ENCODE measurements around the gene PAK3.

The PAK3 gene

DNA sequence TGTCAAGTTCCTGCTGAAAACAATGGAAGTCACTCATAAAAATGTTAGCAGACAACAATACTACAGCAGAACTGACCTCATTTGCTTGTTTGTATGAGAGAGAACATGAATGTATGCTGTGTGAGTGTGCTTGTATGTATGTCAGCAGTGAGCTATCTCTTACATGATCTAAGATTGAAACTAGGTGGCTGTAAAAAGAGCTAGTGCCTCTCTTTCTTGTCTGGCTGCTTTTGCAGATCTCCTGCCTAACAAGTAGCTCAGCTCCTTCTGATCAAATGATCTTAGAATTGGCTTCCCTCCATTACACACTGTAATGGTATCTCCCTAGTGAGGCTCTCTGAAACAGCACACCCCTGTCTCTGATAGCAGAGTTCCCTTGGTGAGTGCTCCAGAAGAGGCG is 20.7 kb downstream of the PAK3 start:
- TF ChIP-seq ISL1 (CRISPR knock-in tag; IDR thresholded peaks at IDR 0.05) (no peak), CSDC2 (CRISPR knock-in tag; IDR thresholded peaks at IDR 0.05) (no peak), ZNF565 (CRISPR knock-in tag; conservative IDR thresholded peaks at IDR 0.05; ENCODE audit: low read depth) (no peak), CREB5 (CRISPR knock-in tag; IDR thresholded peaks at IDR 0.05; ENCODE audit: low read depth) (no peak), CSRNP3 (CRISPR knock-in tag; IDR thresholded peaks at IDR 0.05) (no peak), PPARA (CRISPR knock-in tag; IDR thresholded peaks at IDR 0.05; ENCODE audit: borderline replicate concordance) (no peak), POU6F1 (CRISPR knock-in tag; IDR thresholded peaks at IDR 0.05; ENCODE audit: borderline replicate concordance, low read depth) (no peak), RARB (CRISPR knock-in tag; IDR thresholded peaks at IDR 0.05) (no peak), ARNTL (CRISPR knock-in tag; IDR thresholded peaks at IDR 0.05; ENCODE audit: borderline replicate concordance, low read depth) (no peak), ZC3H10 (CRISPR knock-in tag; IDR thresholded peaks at IDR 0.05) (no peak), ZNF8 (CRISPR knock-in tag; IDR thresholded peaks at IDR 0.05) (no peak), SNAI2 (CRISPR knock-in tag; IDR thresholded peaks at IDR 0.05) (no peak), ZFP3 (CRISPR knock-in tag; IDR thresholded peaks at IDR 0.05) (no peak)
- TF ChIP-seq, protein P1, sequence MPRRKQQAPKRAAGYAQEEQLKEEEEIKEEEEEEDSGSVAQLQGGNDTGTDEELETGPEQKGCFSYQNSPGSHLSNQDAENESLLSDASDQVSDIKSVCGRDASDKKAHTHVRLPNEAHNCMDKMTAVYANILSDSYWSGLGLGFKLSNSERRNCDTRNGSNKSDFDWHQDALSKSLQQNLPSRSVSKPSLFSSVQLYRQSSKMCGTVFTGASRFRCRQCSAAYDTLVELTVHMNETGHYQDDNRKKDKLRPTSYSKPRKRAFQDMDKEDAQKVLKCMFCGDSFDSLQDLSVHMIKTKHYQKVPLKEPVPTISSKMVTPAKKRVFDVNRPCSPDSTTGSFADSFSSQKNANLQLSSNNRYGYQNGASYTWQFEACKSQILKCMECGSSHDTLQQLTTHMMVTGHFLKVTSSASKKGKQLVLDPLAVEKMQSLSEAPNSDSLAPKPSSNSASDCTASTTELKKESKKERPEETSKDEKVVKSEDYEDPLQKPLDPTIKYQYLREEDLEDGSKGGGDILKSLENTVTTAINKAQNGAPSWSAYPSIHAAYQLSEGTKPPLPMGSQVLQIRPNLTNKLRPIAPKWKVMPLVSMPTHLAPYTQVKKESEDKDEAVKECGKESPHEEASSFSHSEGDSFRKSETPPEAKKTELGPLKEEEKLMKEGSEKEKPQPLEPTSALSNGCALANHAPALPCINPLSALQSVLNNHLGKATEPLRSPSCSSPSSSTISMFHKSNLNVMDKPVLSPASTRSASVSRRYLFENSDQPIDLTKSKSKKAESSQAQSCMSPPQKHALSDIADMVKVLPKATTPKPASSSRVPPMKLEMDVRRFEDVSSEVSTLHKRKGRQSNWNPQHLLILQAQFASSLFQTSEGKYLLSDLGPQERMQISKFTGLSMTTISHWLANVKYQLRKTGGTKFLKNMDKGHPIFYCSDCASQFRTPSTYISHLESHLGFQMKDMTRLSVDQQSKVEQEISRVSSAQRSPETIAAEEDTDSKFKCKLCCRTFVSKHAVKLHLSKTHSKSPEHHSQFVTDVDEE (CRISPR knock-in tag; IDR thresholded peaks at IDR 0.05) = no peak
- ATAC-seq = no peak

DNA sequence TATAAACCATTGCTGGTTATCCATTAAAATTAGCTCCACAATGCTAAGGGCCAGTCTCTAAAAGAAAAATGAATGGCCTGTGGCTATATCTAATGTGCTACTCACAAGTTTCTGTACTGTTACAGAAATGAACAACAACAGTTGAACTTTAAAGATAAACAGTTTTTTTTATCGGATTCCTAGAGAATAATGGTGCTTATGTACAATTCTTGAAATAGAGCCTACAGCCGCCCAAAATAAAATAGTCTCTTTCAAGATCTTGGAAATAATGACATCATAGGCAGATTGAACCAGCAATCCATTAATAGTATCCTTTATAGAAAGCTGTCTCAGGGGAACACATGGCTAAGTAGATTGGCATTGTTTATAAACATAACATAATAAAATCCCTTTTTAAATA is 23.4 kb downstream of the PAK3 start:
- no peak for TF ChIP-seq RARB (CRISPR knock-in tag; IDR thresholded peaks at IDR 0.05)
- no peak for TF ChIP-seq POU6F1 (CRISPR knock-in tag; IDR thresholded peaks at IDR 0.05; ENCODE audit: borderline replicate concordance, low read depth)
- TF ChIP-seq ARNTL (CRISPR knock-in tag; IDR thresholded peaks at IDR 0.05; ENCODE audit: borderline replicate concordance, low read depth) = no peak
- TF ChIP-seq ZNF8 (CRISPR knock-in tag; IDR thresholded peaks at IDR 0.05) = no peak
- TF ChIP-seq ESRRG (CRISPR knock-in tag; IDR thresholded peaks at IDR 0.05) = no peak
- no peak for TF ChIP-seq ZNF70 (CRISPR knock-in tag; IDR thresholded peaks at IDR 0.05)
- ATAC-seq = no peak

- no peak for ATAC-seq
- no peak for TF ChIP-seq OSR1 (CRISPR knock-in tag; IDR thresholded peaks at IDR 0.05)
- TF ChIP-seq SNAI2 (CRISPR knock-in tag; IDR thresholded peaks at IDR 0.05) = no peak
- TF ChIP-seq POU6F1 (CRISPR knock-in tag; IDR thresholded peaks at IDR 0.05; ENCODE audit: borderline replicate concordance, low read depth) = no peak
- TF ChIP-seq, protein P2, sequence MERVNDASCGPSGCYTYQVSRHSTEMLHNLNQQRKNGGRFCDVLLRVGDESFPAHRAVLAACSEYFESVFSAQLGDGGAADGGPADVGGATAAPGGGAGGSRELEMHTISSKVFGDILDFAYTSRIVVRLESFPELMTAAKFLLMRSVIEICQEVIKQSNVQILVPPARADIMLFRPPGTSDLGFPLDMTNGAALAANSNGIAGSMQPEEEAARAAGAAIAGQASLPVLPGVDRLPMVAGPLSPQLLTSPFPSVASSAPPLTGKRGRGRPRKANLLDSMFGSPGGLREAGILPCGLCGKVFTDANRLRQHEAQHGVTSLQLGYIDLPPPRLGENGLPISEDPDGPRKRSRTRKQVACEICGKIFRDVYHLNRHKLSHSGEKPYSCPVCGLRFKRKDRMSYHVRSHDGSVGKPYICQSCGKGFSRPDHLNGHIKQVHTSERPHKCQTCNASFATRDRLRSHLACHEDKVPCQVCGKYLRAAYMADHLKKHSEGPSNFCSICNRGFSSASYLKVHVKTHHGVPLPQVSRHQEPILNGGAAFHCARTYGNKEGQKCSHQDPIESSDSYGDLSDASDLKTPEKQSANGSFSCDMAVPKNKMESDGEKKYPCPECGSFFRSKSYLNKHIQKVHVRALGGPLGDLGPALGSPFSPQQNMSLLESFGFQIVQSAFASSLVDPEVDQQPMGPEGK (CRISPR knock-in tag; IDR thresholded peaks at IDR 0.05; ENCODE audit: borderline replicate concordance) = no peak
- TF ChIP-seq GLIS3 (CRISPR knock-in tag; IDR thresholded peaks at IDR 0.05) = no peak
- no peak for TF ChIP-seq ZNF70 (CRISPR knock-in tag; IDR thresholded peaks at IDR 0.05)
- no peak for TF ChIP-seq ESRRG (CRISPR knock-in tag; IDR thresholded peaks at IDR 0.05)
- no peak for TF ChIP-seq ZFP30 (CRISPR knock-in tag; IDR thresholded peaks at IDR 0.05)
- no peak for TF ChIP-seq TCF4 (CRISPR knock-in tag; IDR thresholded peaks at IDR 0.05; ENCODE audit: borderline replicate concordance)
- no peak for TF ChIP-seq RARB (CRISPR knock-in tag; IDR thresholded peaks at IDR 0.05)
- TF ChIP-seq ZFP3 (CRISPR knock-in tag; IDR thresholded peaks at IDR 0.05) = no peak
- TF ChIP-seq, protein P1 (CRISPR knock-in tag; IDR thresholded peaks at IDR 0.05) = no peak
- TF ChIP-seq ZNF565 (CRISPR knock-in tag; conservative IDR thresholded peaks at IDR 0.05; ENCODE audit: low read depth) = no peak
- no peak for TF ChIP-seq PPARA (CRISPR knock-in tag; IDR thresholded peaks at IDR 0.05; ENCODE audit: borderline replicate concordance)
- TF ChIP-seq TOX (CRISPR knock-in tag; IDR thresholded peaks at IDR 0.05; ENCODE audit: borderline replicate concordance) = no peak
Observed at GRCh38 chrX:111123125-111123524, 27.1 kb downstream of the PAK3 start.

Data from SK-N-SH treated with all-trans-retinoic acid at 6 μM for 48 hours (cell line).